Lower lobe of right lung (tissue), 2 donors: ENCODE results near the gene MED20. TPM values are rescaled to one million over a fixed set of nuclear protein-coding genes. Genes with fewer than 3 reads are reported as not detected.

Experiments
- ATAC-seq, 2 donors: fragments of 200-7000 bp; cut with Tn5 transposase; one replicate each; pipeline ENCODE4 v1.9.1; 2020 to 2022; ENCODE audit warnings: mild to moderate bottlenecking in 2 of 2, moderate library complexity in 2 of 2
- DNase-seq: peaks from one replicate; pipeline ENCODE4 v3.0.0-alpha.2; 2020
- H3K27ac ChIP-seq: fragments of 200-600 bp; one replicate; pipeline ENCODE4 v1.8.0; 2022
- H3K27me3 ChIP-seq: fragments of 200-600 bp; one replicate; pipeline ENCODE4 v1.8.0; 2022; ENCODE audit warnings: low read depth
- H3K36me3 ChIP-seq: fragments of 200-600 bp; one replicate; pipeline ENCODE4 v1.8.0; 2022; ENCODE audit warnings: mild to moderate bottlenecking
- H3K4me1 ChIP-seq: fragments of 200-600 bp; one replicate; pipeline ENCODE4 v1.8.0; 2022
- H3K4me3 ChIP-seq: fragments of 200-600 bp; one replicate; pipeline ENCODE4 v1.8.0; 2022; ENCODE audit warnings: mild to moderate bottlenecking
- H3K9me3 ChIP-seq: fragments of 200-600 bp; one replicate; pipeline ENCODE4 v1.8.0; 2022
- CTCF ChIP-seq: fragments of 200-600 bp; IDR thresholded peaks from one replicate; pipeline ENCODE4 v1.8.0; 2022; ENCODE audit warnings: antibody characterized with exemption, mild to moderate bottlenecking
- intact Hi-C: fragments of 100-400 bp; cut with DNase I; formaldehyde crosslinking; loops from one replicate; pipeline ENCODE4 v1.11.0; 2022
- total RNA-seq: library from RNA; stranded (reverse); fragmentation: NEBNext Ultra II Directional; extraction: Animal tissue kit (Norgen Biotek cat#: 25700); gene quantifications from one replicate; pipeline ENCODE4 v1.2.1, GENCODE V29; 2021
- donor health status: DM: no; HTN: yes; CAD: no; lungs with severe emphysema.

Gene MED20
- total RNA-seq, 1 donor from 2014 or later, result 12.6 TPM

DNA sequence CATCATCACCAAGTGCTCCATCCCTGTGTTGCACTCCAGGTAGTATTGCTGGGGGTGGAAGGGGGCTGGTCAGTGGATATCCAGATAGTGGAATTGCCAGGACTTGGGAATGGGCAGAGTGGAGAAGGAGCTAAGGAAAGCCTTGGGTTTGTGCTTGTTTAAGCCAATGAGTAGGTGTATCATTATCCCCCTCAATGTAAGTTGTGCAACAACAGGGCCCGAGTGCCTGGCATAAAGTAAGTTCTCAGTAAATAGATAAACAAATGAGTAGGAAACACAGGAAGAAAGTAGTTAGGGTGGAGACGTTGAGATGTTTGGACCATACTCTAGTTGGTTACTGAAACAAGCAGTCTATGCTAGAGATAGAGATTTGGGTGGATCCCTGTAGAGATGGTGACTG, 10.9 kb upstream of the MED20 start:
- Histone ChIP-seq H3K4me1 (peaks cover 26% of the 10 kb centered on the region), H3K36me3 (peaks cover 98% of the 10 kb centered on the region), H3K27me3 (no peaks in the 10 kb centered on the region), H3K4me3 (no peak overlapping the region), H3K9me3 (no peaks in the 10 kb centered on the region), H3K27ac (no peak overlapping the region)
- no peak for TF ChIP-seq CTCF
- DNase-seq, result no peak
- ATAC-seq, result no peak
- intact Hi-C loops, result loop anchor here (10.0 kb wide), 1 partner anchor 113 kb away; no protein-coding TSS in a partner anchor

- Histone ChIP-seq H3K27me3 (no peaks in the 10 kb centered on the region), H3K9me3 (no peaks in the 10 kb centered on the region), H3K27ac (no peak overlapping the region), H3K36me3 (peaks cover 87% of the 10 kb centered on the region), H3K4me1 (peaks cover 9% of the 10 kb centered on the region), H3K4me3 (no peak overlapping the region)
- ATAC-seq (peak; percentile 25 to 42), DNase-seq (no peak)
- TF ChIP-seq CTCF, result no peak
- intact Hi-C loops, result loop anchor here (10.0 kb wide), 1 partner anchor 115 kb away; no protein-coding TSS in a partner anchor
Measured at GRCh38 chr6:41929924-41930323, 9.0 kb upstream of the MED20 start.

DNA sequence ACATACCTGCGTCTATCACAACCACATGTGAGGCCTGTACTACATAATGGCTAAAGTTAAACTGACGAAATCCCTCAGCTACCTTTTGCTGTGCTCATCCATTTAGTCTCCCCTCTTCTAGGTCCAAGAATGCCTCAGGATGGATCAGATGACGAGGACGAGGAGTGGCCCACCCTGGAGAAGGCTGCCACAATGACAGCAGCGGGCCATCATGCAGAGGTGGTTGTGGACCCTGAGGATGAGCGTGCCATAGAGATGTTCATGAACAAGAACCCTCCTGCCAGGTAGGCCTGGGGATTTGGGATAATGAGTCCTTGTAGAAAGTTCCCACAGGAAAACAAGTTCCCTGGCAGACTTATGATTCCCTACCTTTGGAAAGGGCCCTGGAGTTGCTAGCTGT, 6.3 kb upstream of the MED20 start:
- DNase-seq (no peak), ATAC-seq (no peak)
- intact Hi-C loops, result no loop called here
- no peaks in the 10 kb centered on the region for H3K27me3 ChIP-seq
- no peak overlapping the region for H3K4me3 ChIP-seq
- no peak for TF ChIP-seq CTCF
- peaks cover 21% of the 10 kb centered on the region for H3K4me1 ChIP-seq
- H3K27ac ChIP-seq, result no peak overlapping the region
- H3K36me3 ChIP-seq, result peaks cover 61% of the 10 kb centered on the region
- H3K9me3 ChIP-seq, result no peaks in the 10 kb centered on the region

DNA sequence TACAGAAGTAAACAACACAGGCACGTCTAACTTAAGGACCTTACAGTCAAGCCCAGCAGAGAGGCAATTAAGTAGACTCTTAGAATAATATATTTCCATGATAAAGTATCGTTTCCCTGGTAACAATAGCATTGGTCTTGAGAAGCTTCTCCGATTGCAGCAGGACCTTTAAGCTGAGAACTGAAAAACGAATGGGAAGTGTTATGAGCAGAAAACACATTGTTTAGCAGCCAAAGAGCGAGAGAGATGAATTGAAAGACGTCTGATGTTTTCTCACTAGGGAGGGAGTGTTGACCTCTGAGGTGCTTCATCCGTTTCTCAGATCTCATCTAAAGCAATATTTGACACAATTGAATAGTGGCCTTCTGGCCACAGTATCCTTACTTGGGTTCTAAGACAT, 1.2 kb upstream of the MED20 start:
- no peaks in the 10 kb centered on the region for H3K27me3 ChIP-seq
- ATAC-seq (no peak), DNase-seq (no peak)
- peaks cover 10% of the 10 kb centered on the region for H3K36me3 ChIP-seq
- peaks cover 34% of the 10 kb centered on the region for H3K4me1 ChIP-seq
- H3K4me3 ChIP-seq, result peak overlapping the region; percentile 73
- H3K9me3 ChIP-seq, result no peaks in the 10 kb centered on the region
- no peak for TF ChIP-seq CTCF
- intact Hi-C loops, result no loop called here
- peak overlapping the region; percentile 97 for H3K27ac ChIP-seq

DNA sequence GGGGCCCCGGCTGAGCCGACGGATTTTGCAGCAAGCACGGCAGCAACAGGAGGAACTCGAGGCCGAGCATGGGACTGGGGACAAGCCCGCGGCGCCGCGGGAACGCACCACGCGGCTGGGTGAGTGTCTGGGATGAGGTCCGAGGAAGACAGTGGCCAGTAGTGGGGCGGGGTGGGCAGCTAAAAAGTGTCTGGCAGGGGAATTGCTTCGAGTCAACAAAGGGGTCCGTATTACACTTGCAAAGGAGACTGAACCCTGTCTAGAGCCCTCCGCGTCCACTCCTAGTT, 716 bp upstream of the MED20 start:
- Histone ChIP-seq H3K9me3 (no peaks in the 10 kb centered on the region), H3K36me3 (peaks cover 6% of the 10 kb centered on the region), H3K4me3 (peak overlapping the region; percentile 73), H3K27me3 (no peaks in the 10 kb centered on the region), H3K27ac (peak overlapping the region; percentile 97), H3K4me1 (peaks cover 34% of the 10 kb centered on the region)
- intact Hi-C loops, result no loop called here
- DNase-seq, result no peak
- TF ChIP-seq CTCF, result no peak
- ATAC-seq, result peak; percentile 40 to 51

DNA sequence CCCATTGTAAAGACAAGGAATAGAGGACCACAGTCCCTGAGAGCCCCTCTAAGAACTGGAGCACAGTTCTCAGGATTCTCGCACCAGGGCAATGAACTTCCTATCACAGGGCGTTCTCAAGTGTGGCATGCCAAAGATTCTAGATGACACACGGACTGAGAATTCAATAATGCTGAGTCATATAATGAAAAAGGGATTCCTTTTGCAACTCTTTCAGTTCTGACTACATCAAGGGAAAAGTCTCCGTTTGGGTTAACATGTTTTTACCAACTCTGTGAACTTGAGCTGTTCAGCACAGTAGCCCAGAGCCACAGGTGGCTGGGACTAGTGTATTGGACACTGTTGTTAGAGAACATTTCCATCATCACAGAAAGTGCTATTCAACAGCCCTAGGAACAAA, 3.4 kb downstream of the MED20 start:
- intact Hi-C loops, result no loop called here

More for the DNA sequence above, 3.4 kb downstream of the MED20 start:
- no peak for TF ChIP-seq CTCF
- Histone ChIP-seq H3K27me3 (no peaks in the 10 kb centered on the region), H3K9me3 (no peaks in the 10 kb centered on the region), H3K4me1 (peaks cover 22% of the 10 kb centered on the region), H3K36me3 (peaks cover 43% of the 10 kb centered on the region), H3K4me3 (no peak overlapping the region), H3K27ac (no peak overlapping the region)
- ATAC-seq, result no peak
- DNase-seq, result no peak
